Measurements from ENCODE around the gene DEFB128. TPM values are rescaled to one million over a fixed set of nuclear protein-coding genes. Genes with fewer than 3 reads are reported as not detected.

The DEFB128 gene
- total RNA-seq, 1 donor from 2014 or later: not detected

GRCh38 chr20:164618-165017 is 24.9 kb downstream of the DEFB128 start:
- Mint-ChIP-seq H3K4me3 (ENCODE audit: unreplicated experiment) (no peak overlapping the region), H3K36me3 (ENCODE audit: unreplicated experiment) (no peaks in the 10 kb centered on the region), H3K27me3 (ENCODE audit: unreplicated experiment) (no peaks in the 10 kb centered on the region), H3K27ac (ENCODE audit: unreplicated experiment) (no peak overlapping the region), H3K9me3 (ENCODE audit: unreplicated experiment) (no peaks in the 10 kb centered on the region), H3K4me1 (ENCODE audit: low read depth, unreplicated experiment) (no peaks in the 10 kb centered on the region)
- DNase-seq: no peak
- no peak for TF ChIP-seq CTCF (IDR thresholded peaks at IDR 0.05; ENCODE audit: partially characterized antibody, unreplicated experiment)

GRCh38 chr20:157154-157553 is 32.4 kb downstream of the DEFB128 start, which contains the start of gene DEFB127:
Gene DEFB127, plus strand, starts transcription at chr20:157454. Its CDS starts 91 bp downstream, at chr20:157545.
- Mint-ChIP-seq H3K4me1 (ENCODE audit: low read depth, unreplicated experiment) (no peaks in the 10 kb centered on the region), H3K27ac (ENCODE audit: unreplicated experiment) (no peak within 1 kb of the TSS), H3K27me3 (ENCODE audit: unreplicated experiment) (no peaks in the 10 kb centered on the region), H3K9me3 (ENCODE audit: unreplicated experiment) (no peaks in the 10 kb centered on the region), H3K4me3 (ENCODE audit: unreplicated experiment) (no peak within 1 kb of the TSS), H3K36me3 (ENCODE audit: unreplicated experiment) (no peaks in the 10 kb centered on the region)
- DNase-seq: no peak
- no peak for TF ChIP-seq CTCF (IDR thresholded peaks at IDR 0.05; ENCODE audit: partially characterized antibody, unreplicated experiment)

GRCh38 chr20:152131-152530 is 37.4 kb downstream of the DEFB128 start:
- Mint-ChIP-seq H3K4me3 (ENCODE audit: unreplicated experiment) (no peak overlapping the region), H3K36me3 (ENCODE audit: unreplicated experiment) (no peaks in the 10 kb centered on the region), H3K27ac (ENCODE audit: unreplicated experiment) (no peak overlapping the region), H3K4me1 (ENCODE audit: low read depth, unreplicated experiment) (no peaks in the 10 kb centered on the region), H3K27me3 (ENCODE audit: unreplicated experiment) (no peaks in the 10 kb centered on the region), H3K9me3 (ENCODE audit: unreplicated experiment) (no peaks in the 10 kb centered on the region)
- DNase-seq: no peak
- no peak for TF ChIP-seq CTCF (IDR thresholded peaks at IDR 0.05; ENCODE audit: partially characterized antibody, unreplicated experiment)

- no peak for TF ChIP-seq CTCF (IDR thresholded peaks at IDR 0.05; ENCODE audit: partially characterized antibody, unreplicated experiment)
- H3K27ac Mint-ChIP-seq (ENCODE audit: unreplicated experiment): no peak overlapping the region
- H3K27me3 Mint-ChIP-seq (ENCODE audit: unreplicated experiment): no peaks in the 10 kb centered on the region
- H3K36me3 Mint-ChIP-seq (ENCODE audit: unreplicated experiment): no peaks in the 10 kb centered on the region
- no peak overlapping the region for H3K4me3 Mint-ChIP-seq (ENCODE audit: unreplicated experiment)
- DNase-seq: no peak
- no peaks in the 10 kb centered on the region for H3K9me3 Mint-ChIP-seq (ENCODE audit: unreplicated experiment)
- no peaks in the 10 kb centered on the region for H3K4me1 Mint-ChIP-seq (ENCODE audit: low read depth, unreplicated experiment)
These were observed 43.6 kb downstream of the DEFB128 start for GRCh38 chr20:145877-146276.

GRCh38 chr20:142290-142689 is 47.2 kb downstream of the DEFB128 start, which contains the start of gene DEFB126:
Gene DEFB126, plus strand, starts transcription at chr20:142590. Its CDS starts 39 bp downstream, at chr20:142629.
- no peaks in the 10 kb centered on the region for H3K4me1 Mint-ChIP-seq (ENCODE audit: low read depth, unreplicated experiment)
- no peak for TF ChIP-seq CTCF (IDR thresholded peaks at IDR 0.05; ENCODE audit: partially characterized antibody, unreplicated experiment)
- H3K4me3 Mint-ChIP-seq (ENCODE audit: unreplicated experiment): no peak within 1 kb of the TSS
- H3K27me3 Mint-ChIP-seq (ENCODE audit: unreplicated experiment): no peaks in the 10 kb centered on the region
- DNase-seq: no peak
- no peak within 1 kb of the TSS for H3K27ac Mint-ChIP-seq (ENCODE audit: unreplicated experiment)
- peaks cover under 1% of the 10 kb centered on the region for H3K9me3 Mint-ChIP-seq (ENCODE audit: unreplicated experiment)
- peaks cover 2% of the 10 kb centered on the region for H3K36me3 Mint-ChIP-seq (ENCODE audit: unreplicated experiment)

Other genes with a start within 250 kb of the DEFB128 start
- not detected for gene DEFB125, start 102.0 kb downstream of the DEFB128 start, total RNA-seq (ENCODE audit: unreplicated experiment)
- not detected for gene DEFB126, start 47.1 kb downstream of the DEFB128 start, total RNA-seq (ENCODE audit: unreplicated experiment)
- not detected for gene DEFB127, start 32.3 kb downstream of the DEFB128 start, total RNA-seq (ENCODE audit: unreplicated experiment)
- not detected for gene DEFB129, start 37.5 kb upstream of the DEFB128 start, total RNA-seq (ENCODE audit: unreplicated experiment)
- gene DEFB132, start 68.0 kb upstream of the DEFB128 start, total RNA-seq (ENCODE audit: unreplicated experiment): not detected
- 61.1 TPM for gene C20orf96, start 101.0 kb upstream of the DEFB128 start, total RNA-seq (ENCODE audit: unreplicated experiment)
- gene ZCCHC3, start 107.9 kb upstream of the DEFB128 start, total RNA-seq (ENCODE audit: unreplicated experiment): 15.3 TPM
- 67.0 TPM for gene SOX12, start 135.8 kb upstream of the DEFB128 start, total RNA-seq (ENCODE audit: unreplicated experiment)
- gene NRSN2, start 157.4 kb upstream of the DEFB128 start, total RNA-seq (ENCODE audit: unreplicated experiment): 89.3 TPM
- 29.3 TPM for gene TRIB3, start 191.0 kb upstream of the DEFB128 start, total RNA-seq (ENCODE audit: unreplicated experiment)
- gene RBCK1, start 218.6 kb upstream of the DEFB128 start, total RNA-seq (ENCODE audit: unreplicated experiment): 97.6 TPM